Measurements from ENCODE around the gene HEATR1.

The HEATR1 gene

DNA sequence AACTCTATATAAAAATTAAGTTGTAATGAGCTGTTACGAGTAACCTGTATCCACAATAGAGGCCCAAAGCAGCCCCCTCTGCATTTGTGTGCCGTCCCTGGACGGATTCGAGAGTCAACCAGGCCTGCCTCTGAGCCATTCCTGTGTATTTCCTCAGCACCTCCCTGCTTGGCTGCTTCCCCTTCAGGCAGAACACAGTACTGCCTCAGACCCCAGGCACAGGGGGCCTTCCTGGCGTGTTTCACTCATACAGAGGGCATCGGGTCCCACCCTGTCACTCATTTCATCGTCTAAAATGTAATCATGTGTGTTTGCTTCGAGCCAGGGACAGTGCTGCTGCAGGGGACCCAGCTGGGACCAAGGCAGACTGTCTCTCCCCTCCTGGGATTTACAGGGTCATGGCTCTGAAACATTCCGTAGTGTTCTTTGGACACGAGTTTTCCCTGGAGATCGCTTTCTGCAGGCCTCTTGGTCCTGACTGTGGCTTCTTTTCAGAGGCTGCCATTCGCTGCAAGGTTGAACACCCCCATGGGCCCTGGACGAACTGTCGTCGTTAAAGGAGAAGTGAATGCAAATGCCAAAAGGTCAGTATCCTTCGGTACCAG lies 61.1 kb downstream of the HEATR1 start:
- TF ChIP-seq, protein P1, sequence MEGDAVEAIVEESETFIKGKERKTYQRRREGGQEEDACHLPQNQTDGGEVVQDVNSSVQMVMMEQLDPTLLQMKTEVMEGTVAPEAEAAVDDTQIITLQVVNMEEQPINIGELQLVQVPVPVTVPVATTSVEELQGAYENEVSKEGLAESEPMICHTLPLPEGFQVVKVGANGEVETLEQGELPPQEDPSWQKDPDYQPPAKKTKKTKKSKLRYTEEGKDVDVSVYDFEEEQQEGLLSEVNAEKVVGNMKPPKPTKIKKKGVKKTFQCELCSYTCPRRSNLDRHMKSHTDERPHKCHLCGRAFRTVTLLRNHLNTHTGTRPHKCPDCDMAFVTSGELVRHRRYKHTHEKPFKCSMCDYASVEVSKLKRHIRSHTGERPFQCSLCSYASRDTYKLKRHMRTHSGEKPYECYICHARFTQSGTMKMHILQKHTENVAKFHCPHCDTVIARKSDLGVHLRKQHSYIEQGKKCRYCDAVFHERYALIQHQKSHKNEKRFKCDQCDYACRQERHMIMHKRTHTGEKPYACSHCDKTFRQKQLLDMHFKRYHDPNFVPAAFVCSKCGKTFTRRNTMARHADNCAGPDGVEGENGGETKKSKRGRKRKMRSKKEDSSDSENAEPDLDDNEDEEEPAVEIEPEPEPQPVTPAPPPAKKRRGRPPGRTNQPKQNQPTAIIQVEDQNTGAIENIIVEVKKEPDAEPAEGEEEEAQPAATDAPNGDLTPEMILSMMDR (IDR thresholded peaks at IDR 0.05; ENCODE audit: insufficient read depth, low read depth, low read length, missing control alignments): no peak
- DNase-seq (ENCODE audit: low read depth): no peak
- no peak overlapping the region for H3K4me3 ChIP-seq (ENCODE audit: low read length)

DNA sequence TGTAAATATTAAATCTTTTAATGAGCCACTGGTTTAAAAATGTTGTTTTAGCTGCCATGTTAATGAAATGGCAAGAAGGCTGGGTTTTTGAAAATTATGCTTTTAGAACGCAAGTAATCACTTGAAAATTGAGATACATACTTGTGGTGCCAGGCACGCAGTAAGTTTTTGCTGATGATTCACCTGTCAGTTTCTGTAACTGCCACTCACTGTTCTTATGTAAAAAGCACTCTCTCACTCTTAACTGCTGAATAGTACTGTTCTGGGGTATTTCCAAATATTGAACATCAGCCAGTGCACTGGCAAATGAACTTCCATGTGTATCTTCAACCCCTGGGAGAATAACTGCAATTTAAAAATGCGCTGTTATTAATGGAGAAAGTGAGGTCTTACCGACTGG lies 62.6 kb downstream of the HEATR1 start:
- TF ChIP-seq, protein P1 (IDR thresholded peaks at IDR 0.05; ENCODE audit: insufficient read depth, low read depth, low read length, missing control alignments): no peak
- H3K4me3 ChIP-seq (ENCODE audit: low read length): no peak overlapping the region
- peak; percentile 20 for DNase-seq (ENCODE audit: low read depth)

DNA sequence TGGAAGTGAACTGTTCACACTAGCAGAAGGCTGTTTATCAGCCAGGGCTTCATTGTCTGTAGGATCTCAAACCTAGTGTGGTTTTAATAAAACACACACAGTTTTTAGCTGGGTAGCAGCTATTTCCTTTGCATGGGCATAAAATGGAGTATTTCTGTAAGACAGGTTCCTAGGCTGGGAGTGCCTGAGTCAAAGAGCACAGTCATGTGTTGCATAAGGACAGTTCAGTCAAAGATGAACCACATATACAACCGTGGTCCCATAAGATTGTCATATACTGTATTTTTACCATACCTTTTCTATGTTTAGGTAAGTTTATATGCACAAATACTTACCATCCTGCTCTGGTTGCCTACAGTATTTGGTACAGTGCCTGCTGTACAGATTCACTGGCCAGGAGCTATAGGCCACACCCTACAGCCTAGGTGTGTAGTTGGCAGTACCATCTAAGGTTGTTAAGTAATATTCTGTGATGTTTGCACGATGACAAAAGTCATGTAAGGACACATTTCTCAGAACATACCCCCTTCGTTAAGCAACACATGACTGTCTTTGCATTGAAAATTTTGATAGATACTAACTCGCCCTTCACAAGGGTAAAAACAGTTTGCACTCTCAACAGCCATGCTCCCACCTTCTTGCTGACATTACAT lies 63.4 kb downstream of the HEATR1 start:
- H3K4me3 ChIP-seq (ENCODE audit: low read length): no peak overlapping the region
- peak; percentile 67 for DNase-seq (ENCODE audit: low read depth)
- TF ChIP-seq, protein P1 (IDR thresholded peaks at IDR 0.05; ENCODE audit: insufficient read depth, low read depth, low read length, missing control alignments): no peak

DNA sequence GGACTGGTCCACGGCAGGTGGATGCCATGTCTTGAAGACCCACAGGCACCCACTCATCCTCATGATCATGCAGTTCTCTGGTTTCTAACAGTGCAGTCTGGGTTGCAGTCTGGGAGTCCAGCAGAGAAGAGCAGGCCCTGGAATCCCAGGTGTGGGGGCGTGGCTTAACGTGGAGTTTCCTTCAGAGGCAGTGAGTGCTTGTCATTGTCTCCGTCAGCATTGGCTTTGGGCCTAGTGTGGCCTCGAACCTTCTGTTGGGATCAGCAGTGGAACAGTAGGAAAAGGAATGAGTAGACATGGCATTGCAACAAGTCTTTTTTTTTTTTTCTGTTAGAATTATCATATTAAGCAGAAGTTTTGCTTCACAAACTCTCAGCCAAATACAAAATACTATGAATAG lies 67.8 kb downstream of the HEATR1 start:
- no peak for DNase-seq (ENCODE audit: low read depth)
- no peak overlapping the region for H3K4me3 ChIP-seq (ENCODE audit: low read length)
- TF ChIP-seq, protein P1 (IDR thresholded peaks at IDR 0.05; ENCODE audit: insufficient read depth, low read depth, low read length, missing control alignments): no peak

DNA sequence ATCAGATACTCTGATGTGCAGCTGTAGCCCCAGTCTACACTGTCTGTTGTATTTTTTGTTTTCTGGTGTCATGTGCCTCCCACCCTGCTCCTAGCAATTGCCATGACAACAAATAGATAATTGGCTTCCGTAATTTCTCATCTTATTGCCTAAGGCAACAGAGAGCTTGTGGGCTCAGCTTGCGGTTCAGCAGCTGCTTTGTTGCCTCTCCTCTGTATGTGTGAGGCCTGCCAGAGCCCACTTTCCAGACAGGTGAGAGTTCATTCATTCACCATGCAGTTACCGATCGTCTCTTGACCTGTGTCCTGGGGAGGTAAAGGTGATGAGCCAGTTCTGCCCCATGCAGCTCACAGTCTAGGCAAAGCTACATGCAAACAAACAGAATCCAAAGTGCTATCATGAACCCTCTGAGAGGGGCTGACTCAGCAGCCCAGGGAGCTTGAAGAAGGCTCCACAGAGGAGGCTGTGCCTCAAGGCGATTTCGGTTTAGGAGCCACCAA lies 68.6 kb downstream of the HEATR1 start:
- DNase-seq (ENCODE audit: low read depth): no peak
- H3K4me3 ChIP-seq (ENCODE audit: low read length): no peak overlapping the region
- TF ChIP-seq, protein P1 (IDR thresholded peaks at IDR 0.05; ENCODE audit: insufficient read depth, low read depth, low read length, missing control alignments): no peak

DNA sequence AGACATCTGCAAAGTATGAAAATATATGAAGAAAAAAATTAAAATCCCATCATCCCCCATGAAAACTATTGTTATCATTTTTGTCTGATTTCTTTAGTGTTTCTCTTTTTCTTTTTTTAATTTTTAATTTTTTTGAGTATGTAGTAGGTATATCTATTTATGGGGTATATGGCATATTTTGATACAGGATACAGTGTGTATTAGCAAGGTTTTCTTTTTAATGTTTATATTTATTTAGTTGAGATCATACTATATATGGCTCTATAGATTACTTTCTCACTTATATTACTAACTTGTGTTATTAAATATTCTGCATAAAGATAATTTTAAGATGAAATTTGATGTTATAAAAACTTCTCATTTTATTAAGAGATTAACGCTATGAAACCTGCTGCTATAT lies 69.1 kb downstream of the HEATR1 start:
- H3K4me3 ChIP-seq (ENCODE audit: low read length): no peak overlapping the region
- DNase-seq (ENCODE audit: low read depth): no peak
- TF ChIP-seq, protein P1 (IDR thresholded peaks at IDR 0.05; ENCODE audit: insufficient read depth, low read depth, low read length, missing control alignments): no peak

Data from epithelial cell of esophagus (primary cell).